NOMO-1 (cell line): ENCODE measurements around the gene PCDHGB4.
"Not testable (repeated sequence)": the region's sequence is repeated elsewhere in the genome, so short reads cannot be mapped to it uniquely, and the experiment has no call there.

Experiments
- DNase-seq, 2 experiments: peaks; one replicate each; lab custom pipeline; 2025; ENCODE audit not compliant: unreplicated experiment in 2 of 2; lab: John Stamatoyannopoulos, UW

Gene PCDHGB4

GRCh38 chr5:141422742-141423291, 35.3 kb downstream of the PCDHGB4 start:
- no peak for DNase-seq

GRCh38 chr5:141427783-141428426, 40.4 kb downstream of the PCDHGB4 start:
- no peak for DNase-seq

GRCh38 chr5:141430332-141431113, 43.0 kb downstream of the PCDHGB4 start, which contains the start of gene PCDHGA12:
PCDHGA12 (plus strand) TSS chr5:141430507; CDS start chr5:141430760, 253 bp downstream.
- DNase-seq: peak in 1 of 2 experiments; percentile 11

GRCh38 chr5:141431286-141431685, 43.8 kb downstream of the PCDHGB4 start:
- DNase-seq: no peak

GRCh38 chr5:141432308-141432707, 44.8 kb downstream of the PCDHGB4 start:
- DNase-seq: not testable (repeated sequence)

- not testable (repeated sequence) for DNase-seq
Measured at GRCh38 chr5:141432726-141433125, 45.2 kb downstream of the PCDHGB4 start.

GRCh38 chr5:141434006-141434405, 46.5 kb downstream of the PCDHGB4 start:
- no peak for DNase-seq

- DNase-seq: no peak
Measured at GRCh38 chr5:141437221-141437620, 49.7 kb downstream of the PCDHGB4 start.

- no peak for DNase-seq
Measured at GRCh38 chr5:141439411-141440141, 52.1 kb downstream of the PCDHGB4 start.
